Urinary bladder (tissue), 4 donors: ENCODE data around the gene TPSD1. TPM values are rescaled to one million over a fixed set of nuclear protein-coding genes. Genes with fewer than 3 reads are reported as not detected.
"Not testable (repeated sequence)": the region's sequence is repeated elsewhere in the genome, so short reads cannot be mapped to it uniquely, and the experiment has no call there.

Experiments used
- DNase-seq: peaks from one replicate; pipeline ENCODE4 v3.0.0-alpha.2; 2015; ENCODE audit errors: extremely low spot score
- H3K27ac ChIP-seq: one replicate; pipeline ENCODE4 v1.5.1; 2013; ENCODE audit warnings: low read depth, mild to moderate bottlenecking, moderate library complexity
- H3K36me3 ChIP-seq: one replicate; pipeline ENCODE4 v1.6.1; 2013; ENCODE audit warnings: mild to moderate bottlenecking, moderate library complexity; ENCODE audit not compliant: insufficient read depth
- H3K4me1 ChIP-seq: one replicate; pipeline ENCODE4 v1.6.1; 2013; ENCODE audit warnings: mild to moderate bottlenecking, moderate library complexity; ENCODE audit not compliant: insufficient read depth
- H3K4me3 ChIP-seq: one replicate; pipeline ENCODE4 v1.5.1; 2013; ENCODE audit warnings: low read depth, low read length
- WGBS: extraction: QIAGEN DNeasy Blood & Tissue Kit; methylation state at CpG from one replicate; pipeline ENCODE4 v1.1.7; 2013; 5-methylcytosine and 5-hydroxymethylcytosine counted together
- polyA plus RNA-seq: library from polyadenylated mRNA; stranded (reverse); fragments of 200-250 nt; gene quantifications from one replicate; pipeline ENCODE4 v1.2.3, GENCODE V29; 2013
- total RNA-seq: library from RNA; depleted of rRNA; stranded (reverse); fragments of >200 nt; gene quantifications from one replicate; pipeline ENCODE4 v1.2.3, GENCODE V29; 2014
- donor health status: healthy with polysubstance abuse.
- donor health status: healthy.

Gene TPSD1
- total and polyA plus RNA-seq, 2 donors = 1.1 to 2.1 TPM

DNA sequence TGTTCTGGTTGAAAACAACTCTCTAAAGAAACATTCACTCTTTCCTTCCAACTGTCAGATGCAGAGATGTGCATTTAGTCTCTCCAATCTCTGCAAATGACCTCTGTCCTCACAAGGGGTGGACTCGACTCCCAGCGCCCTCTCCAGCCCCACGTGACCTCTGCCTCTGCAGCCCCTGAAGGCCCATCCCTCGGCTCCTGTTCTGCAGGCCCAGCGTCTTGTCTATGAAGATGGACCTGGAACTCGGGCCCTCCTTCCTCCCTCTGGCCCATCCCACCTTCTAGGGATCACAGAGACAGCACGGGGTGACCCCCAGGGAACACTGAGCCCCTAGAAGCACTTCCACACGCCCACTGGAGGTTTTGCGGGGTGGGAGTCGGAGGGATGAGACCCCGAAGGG lies 12.5 kb upstream of the TPSD1 start:
- not testable (repeated sequence) for DNase-seq, H3K36me3 ChIP-seq, H3K4me1 ChIP-seq, H3K4me3 ChIP-seq, H3K27ac ChIP-seq
- WGBS = 51% methylated on average over 7 of the region's 11 CpGs

DNA sequence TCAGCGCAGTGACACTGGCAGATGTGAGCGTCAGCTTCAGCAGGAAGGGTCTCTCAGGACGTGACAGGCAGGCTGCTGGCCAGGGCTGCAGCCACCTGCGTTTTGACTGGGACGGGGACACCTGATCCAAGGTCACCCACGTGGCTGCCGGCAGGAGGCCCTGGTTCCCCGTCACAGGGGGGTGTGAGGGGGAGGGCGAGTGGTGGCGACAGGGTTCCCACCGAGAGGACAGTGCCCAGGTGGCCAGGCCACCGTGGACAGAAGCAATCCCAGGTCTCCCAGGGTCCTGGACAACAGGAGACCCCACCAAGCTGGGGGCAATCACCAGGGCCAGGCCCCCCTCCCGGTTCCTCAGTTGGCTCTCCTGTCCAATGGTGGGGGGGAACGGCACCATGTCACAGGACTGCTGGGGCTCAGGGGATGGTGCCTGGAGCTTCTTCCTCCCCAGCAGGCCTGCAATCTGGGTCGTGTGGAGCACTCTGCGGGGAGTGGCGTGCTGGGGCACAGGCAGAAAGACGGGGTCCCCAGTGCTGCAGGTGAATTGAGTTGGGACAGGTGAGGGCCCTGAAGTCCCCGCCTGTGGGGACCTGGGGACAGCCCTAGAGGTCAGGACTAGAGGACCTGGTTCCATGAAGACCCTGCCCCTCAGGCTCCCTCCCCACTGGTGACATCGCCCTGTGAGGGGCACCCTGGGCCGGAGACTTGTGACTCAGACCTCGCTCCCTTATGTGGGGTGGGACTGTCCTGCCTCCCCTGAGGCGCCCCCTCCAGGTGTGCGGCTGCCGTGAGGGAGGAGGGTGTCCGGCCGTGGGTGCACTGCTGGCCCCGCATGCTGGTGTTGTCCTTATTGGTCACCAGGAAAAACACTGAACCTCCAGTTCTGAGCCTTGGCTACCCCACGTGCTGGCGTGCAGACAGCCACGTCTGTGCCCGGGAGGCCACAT lies 11.7 kb upstream of the TPSD1 start:
- H3K27ac ChIP-seq, H3K36me3 ChIP-seq, H3K4me3 ChIP-seq, DNase-seq, H3K4me1 ChIP-seq: not testable (repeated sequence)
- WGBS = 69% methylated on average over 31 of the region's 32 CpGs

DNA sequence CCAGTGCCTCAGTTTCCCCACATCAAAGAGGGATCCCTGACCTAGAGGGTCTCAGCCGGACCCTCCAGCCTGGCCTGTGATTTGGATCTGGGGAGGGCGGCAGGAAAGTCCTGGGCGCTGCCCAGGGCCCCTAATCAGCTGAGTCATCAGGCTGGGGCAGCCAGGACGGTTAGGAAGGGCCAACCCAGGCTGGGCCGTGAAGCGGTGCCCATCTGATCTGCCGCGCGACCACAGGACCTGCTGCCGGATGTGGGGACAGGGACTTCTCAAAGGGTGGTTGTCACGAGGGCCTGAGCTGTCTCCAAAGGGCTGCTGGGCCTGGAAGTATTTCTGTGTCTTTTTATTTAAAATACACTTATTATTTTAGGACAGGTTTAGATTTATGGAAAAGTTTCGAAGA lies 11.0 kb upstream of the TPSD1 start:
- Histone ChIP-seq H3K36me3 (no peaks in the 10 kb centered on the region), H3K4me1 (no peaks in the 10 kb centered on the region), H3K4me3 (no peak overlapping the region), H3K27ac (no peak overlapping the region)
- DNase-seq = no peak
- 68% methylated on average over 12 of the region's 12 CpGs for WGBS

DNA sequence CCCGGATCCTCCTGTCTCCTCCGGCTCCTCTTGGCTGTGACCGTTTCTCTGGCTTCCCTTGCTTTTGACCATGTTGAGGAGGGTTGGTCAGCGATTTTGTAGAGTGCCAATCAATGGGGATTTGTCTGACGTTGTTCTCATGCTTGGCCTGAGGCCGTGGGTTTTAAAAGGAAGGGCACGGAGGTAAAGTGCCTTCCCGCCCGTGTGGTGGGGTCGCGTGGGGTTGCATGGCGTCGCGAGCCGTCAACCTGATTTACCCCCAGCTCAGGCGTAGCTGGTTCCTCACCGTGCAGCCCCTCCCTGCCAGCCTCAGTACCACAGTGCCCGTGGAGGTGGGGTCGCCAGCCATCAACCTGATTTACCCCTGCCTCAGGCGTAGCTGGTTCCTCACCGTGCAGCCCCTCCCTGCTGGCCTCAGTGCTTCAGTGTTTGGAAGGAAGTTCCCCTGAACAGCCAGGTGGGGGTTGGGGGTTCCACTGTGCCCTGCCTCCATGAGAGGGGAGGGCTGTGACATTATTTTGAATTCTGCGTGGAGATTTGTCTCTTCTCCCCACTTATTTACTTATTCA lies 10.3 kb upstream of the TPSD1 start:
- Histone ChIP-seq H3K4me3 (no peak overlapping the region), H3K4me1 (no peaks in the 10 kb centered on the region), H3K27ac (no peak overlapping the region), H3K36me3 (no peaks in the 10 kb centered on the region)
- 44% methylated on average over 22 of the region's 22 CpGs for WGBS
- DNase-seq = no peak

DNA sequence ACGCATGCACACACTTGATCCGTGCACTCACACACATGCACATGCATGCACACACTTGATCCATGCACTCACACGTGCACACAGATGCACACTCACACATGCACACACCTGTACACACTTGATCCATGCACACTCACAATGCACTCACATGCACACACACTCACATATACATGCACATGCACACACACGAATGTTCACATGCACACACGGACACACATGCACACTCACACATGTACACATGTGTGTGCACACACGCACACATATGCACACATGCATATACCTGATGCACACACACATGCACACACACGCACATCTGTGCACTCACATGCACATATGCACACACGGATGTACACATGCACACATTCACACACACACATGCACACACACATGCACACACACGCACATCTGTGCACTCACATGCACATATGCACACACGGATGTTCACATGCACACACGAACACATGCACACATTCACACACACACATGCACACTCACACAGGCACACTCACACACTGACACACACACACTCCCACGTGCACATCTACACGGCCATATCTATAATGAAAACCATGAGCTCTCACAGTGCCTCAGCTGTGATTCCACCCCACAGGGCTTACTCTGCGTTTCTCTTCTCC lies 7.8 kb upstream of the TPSD1 start:
- not testable (repeated sequence) for H3K4me1 ChIP-seq, H3K27ac ChIP-seq, H3K4me3 ChIP-seq, H3K36me3 ChIP-seq, DNase-seq
- 81% methylated on average over 13 of the region's 14 CpGs for WGBS

DNA sequence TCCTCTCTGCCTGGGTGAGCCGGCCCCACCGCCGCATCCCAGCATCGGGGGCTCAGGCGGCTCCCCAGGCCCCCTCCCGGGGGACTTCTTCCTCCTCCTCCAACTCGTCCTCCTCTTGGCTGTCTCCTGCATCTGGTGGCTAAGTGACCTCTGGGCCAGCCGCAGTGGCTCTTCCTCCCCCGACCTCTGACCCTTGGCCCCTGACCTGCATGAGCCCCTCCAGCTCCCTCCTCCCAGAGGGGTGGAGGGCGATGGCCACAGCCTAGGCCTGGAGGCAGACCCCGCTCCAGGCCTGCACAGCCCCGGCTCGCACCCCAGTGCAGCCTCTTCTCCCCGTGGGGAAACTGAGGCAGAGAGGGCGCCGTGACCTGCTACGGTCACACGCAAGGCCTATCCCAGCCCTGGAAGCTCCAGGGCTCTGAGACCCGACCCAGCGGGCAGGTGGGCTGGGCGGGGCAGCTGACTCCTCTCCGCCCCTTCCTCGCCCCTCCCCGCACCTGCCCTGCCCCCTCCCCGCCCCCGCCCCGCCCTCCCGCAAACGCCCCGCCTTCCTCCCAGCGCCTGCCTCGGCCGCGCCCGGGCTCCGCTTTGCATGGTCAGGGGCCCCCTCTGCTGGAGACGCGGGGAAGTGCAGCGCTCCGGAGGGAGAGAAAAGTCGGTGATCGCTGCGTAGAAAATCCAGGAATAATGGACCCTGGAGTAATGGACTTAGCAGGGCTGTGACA lies 6.7 kb upstream of the TPSD1 start:
- DNase-seq, H3K4me1 ChIP-seq, H3K4me3 ChIP-seq, H3K27ac ChIP-seq, H3K36me3 ChIP-seq: not testable (repeated sequence)
- 63% methylated on average over 6 of the region's 43 CpGs for WGBS

DNA sequence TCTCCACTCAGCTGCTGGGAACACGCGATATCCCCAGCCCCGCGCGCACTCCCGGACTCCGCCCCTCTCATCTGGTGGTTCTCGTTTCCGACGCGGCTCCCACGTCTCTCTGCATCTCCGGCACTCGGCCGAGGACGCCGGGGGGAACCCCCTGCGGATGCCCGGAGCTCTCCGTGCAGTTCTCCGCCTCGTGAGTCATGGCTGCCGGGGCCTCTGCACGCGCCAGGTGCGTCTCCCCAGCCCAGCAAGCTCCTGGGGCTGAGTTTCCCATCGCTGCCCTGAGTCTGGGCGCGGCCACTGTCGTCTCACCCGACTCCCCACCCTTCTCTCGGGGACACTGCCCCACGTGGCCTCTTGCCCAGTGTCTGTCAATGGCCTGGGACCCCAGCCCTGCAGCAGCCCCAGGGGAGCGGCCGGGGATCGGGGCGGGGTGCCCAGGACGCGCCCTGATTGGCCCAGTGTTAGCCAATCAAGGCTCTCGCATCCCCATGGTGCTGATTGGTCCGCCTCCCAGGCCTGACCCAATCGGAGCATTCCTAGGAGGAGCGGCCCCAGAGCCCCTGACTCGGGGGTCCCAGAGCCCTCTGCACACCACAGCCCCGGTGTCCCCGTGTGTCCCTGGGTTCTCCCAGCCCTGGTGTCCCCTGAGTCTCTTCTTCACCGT lies 2.0 kb upstream of the TPSD1 start:
- not testable (repeated sequence) for DNase-seq, H3K4me3 ChIP-seq, H3K4me1 ChIP-seq, H3K27ac ChIP-seq, H3K36me3 ChIP-seq
- WGBS = no CpG with 5 or more reads among the region's 47 CpGs

DNA sequence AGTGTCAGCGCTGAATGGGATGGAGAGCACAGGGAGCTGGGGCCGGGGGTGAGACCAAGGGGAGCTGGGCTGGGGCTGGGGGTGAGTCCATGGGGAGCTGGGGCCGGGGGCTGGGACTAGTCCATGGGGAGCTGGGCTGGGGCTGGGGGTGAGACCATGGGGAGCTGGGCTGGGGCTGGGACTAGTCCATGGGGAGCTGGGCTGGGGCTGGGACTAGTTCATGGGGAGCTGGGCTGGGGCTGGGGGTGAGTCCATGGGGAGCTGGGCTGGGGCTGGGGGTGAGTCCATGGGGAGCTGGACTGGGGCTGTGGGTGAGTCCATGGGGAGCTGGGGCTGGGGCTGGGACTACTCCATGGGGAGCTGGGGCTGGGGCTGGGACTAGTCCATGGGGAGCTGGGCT lies 1.0 kb upstream of the TPSD1 start:
- not testable (repeated sequence) for H3K36me3 ChIP-seq, DNase-seq, H3K27ac ChIP-seq, H3K4me1 ChIP-seq, H3K4me3 ChIP-seq
- 91% methylated on average over 3 of the region's 3 CpGs for WGBS

DNA sequence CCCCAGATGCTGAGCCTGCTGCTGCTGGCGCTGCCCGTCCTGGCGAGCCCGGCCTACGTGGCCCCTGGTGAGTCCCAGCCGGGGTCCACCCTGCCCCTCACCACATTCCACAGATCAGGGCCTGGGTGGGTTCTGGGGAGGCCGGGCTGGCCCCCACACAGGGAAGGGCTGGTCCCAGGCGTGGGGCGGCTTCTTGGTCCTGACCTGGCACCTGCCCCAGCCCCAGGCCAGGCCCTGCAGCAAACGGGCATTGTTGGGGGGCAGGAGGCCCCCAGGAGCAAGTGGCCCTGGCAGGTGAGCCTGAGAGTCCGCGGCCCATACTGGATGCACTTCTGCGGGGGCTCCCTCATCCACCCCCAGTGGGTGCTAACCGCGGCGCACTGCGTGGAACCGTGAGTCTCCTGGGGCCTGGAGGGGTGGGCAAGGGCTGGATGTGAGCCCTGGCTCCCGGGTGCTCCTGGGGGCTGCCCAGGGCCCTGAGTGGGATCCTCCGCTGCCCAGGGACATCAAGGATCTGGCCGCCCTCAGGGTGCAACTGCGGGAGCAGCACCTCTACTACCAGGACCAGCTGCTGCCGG lies 516 bp downstream of the TPSD1 start:
- not testable (repeated sequence) for DNase-seq, H3K4me3 ChIP-seq, H3K27ac ChIP-seq, H3K36me3 ChIP-seq, H3K4me1 ChIP-seq
- 80% methylated on average over 23 of the region's 23 CpGs for whole genome bisulfite sequencing

DNA sequence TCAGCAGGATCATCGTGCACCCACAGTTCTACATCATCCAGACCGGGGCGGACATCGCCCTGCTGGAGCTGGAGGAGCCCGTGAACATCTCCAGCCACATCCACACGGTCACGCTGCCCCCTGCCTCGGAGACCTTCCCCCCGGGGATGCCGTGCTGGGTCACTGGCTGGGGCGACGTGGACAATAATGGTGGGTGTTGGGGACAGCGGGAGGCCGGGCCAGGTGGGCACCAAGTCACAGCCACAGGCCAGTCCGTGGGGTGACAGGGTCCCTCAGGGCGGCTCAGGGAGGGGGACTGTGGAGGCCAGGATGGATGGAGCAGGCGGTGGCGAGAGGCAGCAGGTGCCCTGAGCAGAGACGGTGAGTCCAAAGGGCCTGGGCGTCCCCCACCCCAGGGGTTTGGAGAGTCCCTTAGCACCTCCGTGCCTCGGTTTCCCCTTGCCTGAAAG lies 1.0 kb downstream of the TPSD1 start:
- H3K27ac ChIP-seq = no peak overlapping the region
- WGBS = 84% methylated on average over 22 of the region's 22 CpGs
- H3K4me1 ChIP-seq = no peaks in the 10 kb centered on the region
- no peaks in the 10 kb centered on the region for H3K36me3 ChIP-seq
- no peak overlapping the region for H3K4me3 ChIP-seq
- no peak for DNase-seq

DNA sequence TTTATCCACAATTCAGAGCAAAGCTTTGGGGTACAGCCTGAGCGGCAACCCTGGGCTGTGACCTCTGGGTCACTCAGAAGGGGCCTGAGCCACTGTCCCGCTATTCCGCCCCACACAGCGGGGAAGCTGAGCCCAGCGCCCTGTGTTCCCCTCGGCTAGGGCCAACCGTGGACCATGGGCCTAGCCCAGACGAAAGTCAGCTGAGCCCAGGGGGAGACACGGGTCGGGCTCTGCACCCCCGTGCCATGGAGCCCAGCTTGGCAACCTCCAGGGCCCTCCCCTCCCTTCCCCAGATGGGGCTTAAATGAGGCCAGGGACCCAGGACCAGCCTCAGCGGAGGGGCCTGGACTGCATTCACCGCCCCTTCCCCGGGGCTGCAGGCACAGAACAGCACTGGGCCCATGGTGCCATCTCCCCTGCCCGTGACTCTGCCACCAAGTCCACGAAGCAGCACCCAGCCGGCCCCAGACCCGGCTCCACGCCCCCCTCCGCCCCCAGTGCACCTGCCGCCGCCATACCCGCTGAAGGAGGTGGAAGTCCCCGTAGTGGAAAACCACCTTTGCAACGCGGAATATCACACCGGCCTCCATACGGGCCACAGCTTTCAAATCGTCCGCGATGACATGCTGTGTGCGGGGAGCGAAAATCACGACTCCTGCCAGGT lies 1.8 kb downstream of the TPSD1 start:
- Histone ChIP-seq H3K4me1 (no peaks in the 10 kb centered on the region), H3K27ac (no peak overlapping the region), H3K36me3 (no peaks in the 10 kb centered on the region), H3K4me3 (no peak overlapping the region)
- DNase-seq = no peak
- WGBS = 80% methylated on average over 34 of the region's 34 CpGs

DNA sequence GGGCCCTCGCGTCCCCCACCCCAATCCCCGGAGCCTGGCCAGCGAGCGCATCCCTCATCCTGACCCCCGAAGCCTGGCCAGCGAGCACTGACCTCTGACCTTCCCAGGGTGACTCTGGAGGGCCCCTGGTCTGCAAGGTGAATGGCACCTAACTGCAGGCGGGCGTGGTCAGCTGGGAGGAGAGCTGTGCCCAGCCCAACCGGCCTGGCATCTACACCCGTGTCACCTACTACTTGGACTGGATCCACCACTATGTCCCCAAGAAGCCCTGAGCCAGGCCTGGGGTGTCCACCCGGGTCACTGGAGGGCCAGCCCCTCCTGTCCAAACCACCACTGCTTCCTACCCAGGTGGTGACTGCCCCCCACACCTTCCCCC lies 2.3 kb downstream of the TPSD1 start:
- no peak for DNase-seq
- Histone ChIP-seq H3K36me3 (no peaks in the 10 kb centered on the region), H3K4me3 (no peak overlapping the region), H3K4me1 (no peaks in the 10 kb centered on the region), H3K27ac (no peak overlapping the region)
- WGBS = 69% methylated on average over 12 of the region's 12 CpGs
